ENCODE results near the gene PLXNA4. TPM values are rescaled to one million over a fixed set of nuclear protein-coding genes. Genes with fewer than 3 reads are reported as not detected.

Gene PLXNA4
- total and polyA plus RNA-seq, 2 donors (not counting 1 experiment from before 2014, with no cell fraction given) = not detected

- TF ChIP-seq CTCF (IDR thresholded peaks at IDR 0.05) (no peak), EZH2 (IDR thresholded peaks at IDR 0.05; ENCODE audit: borderline replicate concordance, insufficient read depth, low read depth, low read length, poor library complexity, severe bottlenecking) (no peak)
- DNase-seq = no peak
- H3K9me3 Mint-ChIP-seq (ENCODE audit: insufficient read depth) = no peaks in the 10 kb centered on the region
Observed at GRCh38 chr7:132102391-132102790, 473.9 kb downstream of the PLXNA4 start.

GRCh38 chr7:132100981-132101380 is 475.3 kb downstream of the PLXNA4 start:
- TF ChIP-seq CTCF (IDR thresholded peaks at IDR 0.05) = no peak
- H2AFZ ChIP-seq (ENCODE audit: insufficient read depth, low read depth, low read length, poor library complexity, severe bottlenecking) = no peak overlapping the region
- no peaks in the 10 kb centered on the region for H3K79me2 ChIP-seq (ENCODE audit: control insufficient read depth, insufficient read depth, low read length)
- 98% methylated on average over 6 of the region's 6 CpGs for WGBS (ENCODE audit: insufficient coverage)
- POLR2A ChIA-PET = no interaction called here
- H3K27ac ChIP-seq (ENCODE audit: low read length in 2 of 2) = no peak overlapping the region
- H3K27me3 ChIP-seq (replicated peaks in 1 of 4; ENCODE audit: control extremely low read depth in 1 of 4, control insufficient read depth in 3 of 4, insufficient read depth in 4 of 4, low read length in 3 of 4) = no peaks in the 10 kb centered on the region
- no peaks in the 10 kb centered on the region for H3K27me3 Mint-ChIP-seq
- H3K4me2 ChIP-seq (replicated peaks; ENCODE audit: low read depth, low read length, poor library complexity, severe bottlenecking) = no peak overlapping the region
- no peak overlapping the region for H3K27ac Mint-ChIP-seq
- DNase-seq (no peak), ATAC-seq (ENCODE audit: low read depth) (no peak)
- H3K4me3 Mint-ChIP-seq = no peak overlapping the region
- no peaks in the 10 kb centered on the region for H3K9me3 Mint-ChIP-seq (ENCODE audit: insufficient read depth)
- no peaks in the 10 kb centered on the region for H3K36me3 ChIP-seq (replicated peaks in 1 of 2; ENCODE audit: control extremely low read depth in 1 of 2, control insufficient read depth in 1 of 2, extremely low read depth in 1 of 2, insufficient read depth in 2 of 2, low read length in 1 of 2)
- no peaks in the 10 kb centered on the region for H3K4me1 ChIP-seq (ENCODE audit: control insufficient read depth in 2 of 2, insufficient read depth in 2 of 2, low read length in 2 of 2)
- no peak overlapping the region for H3K4me3 ChIP-seq (ENCODE audit: control extremely low read depth in 1 of 5, extremely low read depth in 1 of 5, insufficient read depth in 1 of 5, low read depth in 2 of 5, low read length in 4 of 5)
- H3K4me1 Mint-ChIP-seq = no peaks in the 10 kb centered on the region
- intact Hi-C loops (cut with micrococcal nuclease) = no loop called here
- CTCF ChIA-PET = no interaction called here
- no peak overlapping the region for H3K9ac ChIP-seq (ENCODE audit: low read length)
- no peaks in the 10 kb centered on the region for H4K20me1 ChIP-seq (ENCODE audit: control insufficient read depth, insufficient read depth, low read length, poor library complexity, severe bottlenecking)
- peaks cover 0 to 11% (median 0%) of the 10 kb centered on the region in 3 donors for H3K9me3 ChIP-seq (ENCODE audit: control extremely low read depth in 1 of 3, control insufficient read depth in 2 of 3, insufficient read depth in 1 of 3, low read length in 2 of 3)

More at GRCh38 chr7:132102391-132102790, 473.9 kb downstream of the PLXNA4 start:
- CTCF ChIA-PET = no interaction called here
- WGBS (ENCODE audit: insufficient coverage) = 86% methylated on average over 8 of the region's 10 CpGs
- H3K27ac Mint-ChIP-seq = no peak overlapping the region
- H3K27me3 Mint-ChIP-seq = no peaks in the 10 kb centered on the region
- H3K4me2 ChIP-seq (replicated peaks; ENCODE audit: low read depth, low read length, poor library complexity, severe bottlenecking) = no peak overlapping the region
- no peaks in the 10 kb centered on the region for H3K36me3 ChIP-seq (replicated peaks in 1 of 2; ENCODE audit: control extremely low read depth in 1 of 2, control insufficient read depth in 1 of 2, extremely low read depth in 1 of 2, insufficient read depth in 2 of 2, low read length in 1 of 2)
- H3K9me3 ChIP-seq (ENCODE audit: control extremely low read depth in 1 of 3, control insufficient read depth in 2 of 3, insufficient read depth in 1 of 3, low read length in 2 of 3) = peaks cover 0 to 11% (median 0%) of the 10 kb centered on the region in 3 donors
- H3K4me3 Mint-ChIP-seq = no peak overlapping the region
- no peak overlapping the region for H3K4me3 ChIP-seq (ENCODE audit: control extremely low read depth in 1 of 5, extremely low read depth in 1 of 5, insufficient read depth in 1 of 5, low read depth in 2 of 5, low read length in 4 of 5)
- no peaks in the 10 kb centered on the region for H3K79me2 ChIP-seq (ENCODE audit: control insufficient read depth, insufficient read depth, low read length)
- no peaks in the 10 kb centered on the region for H3K27me3 ChIP-seq (replicated peaks in 1 of 4; ENCODE audit: control extremely low read depth in 1 of 4, control insufficient read depth in 3 of 4, insufficient read depth in 4 of 4, low read length in 3 of 4)
- no peak overlapping the region for H3K27ac ChIP-seq (ENCODE audit: low read length in 2 of 2)
- intact Hi-C loops (cut with micrococcal nuclease) = no loop called here
- no peaks in the 10 kb centered on the region for H3K4me1 Mint-ChIP-seq
- POLR2A ChIA-PET = no interaction called here
- H2AFZ ChIP-seq (ENCODE audit: insufficient read depth, low read depth, low read length, poor library complexity, severe bottlenecking) = no peak overlapping the region
- H3K4me1 ChIP-seq (ENCODE audit: control insufficient read depth in 2 of 2, insufficient read depth in 2 of 2, low read length in 2 of 2) = no peaks in the 10 kb centered on the region
- no peak overlapping the region for H3K9ac ChIP-seq (ENCODE audit: low read length)
- H4K20me1 ChIP-seq (ENCODE audit: control insufficient read depth, insufficient read depth, low read length, poor library complexity, severe bottlenecking) = no peaks in the 10 kb centered on the region
- no peak for ATAC-seq (ENCODE audit: low read depth)

Measured in B cell (primary cell).